Hepatocyte (in vitro differentiated cells): ENCODE data around the gene MYDGF. TPM values are rescaled to one million over a fixed set of nuclear protein-coding genes. Genes with fewer than 3 reads are reported as not detected.
A peak's percentile ranks its signal among the peaks of the same experiment; 100 is the strongest.

Experiments
- DNase-seq: peaks from one replicate; pipeline ENCODE4 v3.0.0-alpha.2; 2016; ENCODE audit warnings: low spot score
- H2AFZ ChIP-seq: fragments of 200-600 bp; sonication (generic); 2 replicates; pipeline ENCODE4 v1.6.0; 2016; ENCODE audit warnings: antibody characterized with exemption, mild to moderate bottlenecking
- H3K27ac ChIP-seq: fragments of 200-600 bp; sonication (generic); 2 replicates; pipeline ENCODE4 v1.5.1; 2016; ENCODE audit warnings: mild to moderate bottlenecking
- H3K27me3 ChIP-seq: fragments of 200-600 bp; sonication (generic); 2 replicates; pipeline ENCODE4 v1.6.1; 2016
- H3K36me3 ChIP-seq: fragments of 200-600 bp; sonication (generic); replicated peaks from 2 replicates; pipeline ENCODE4 v1.5.1; 2016; ENCODE audit warnings: low read depth; ENCODE audit not compliant: insufficient read depth
- H3K4me1 ChIP-seq: fragments of 200-600 bp; sonication (generic); 2 replicates; pipeline ENCODE4 v1.5.1; 2016; ENCODE audit warnings: mild to moderate bottlenecking, moderate library complexity; ENCODE audit not compliant: insufficient read depth
- H3K4me2 ChIP-seq: fragments of 200-600 bp; sonication (generic); 2 replicates; pipeline ENCODE4 v1.6.0; 2016
- H3K4me3 ChIP-seq: fragments of 200-600 bp; sonication (generic); 2 replicates; pipeline ENCODE4 v1.5.1; 2016; ENCODE audit warnings: mild to moderate bottlenecking
- H3K79me2 ChIP-seq: fragments of 200-600 bp; sonication (generic); 2 replicates; pipeline ENCODE4 v1.6.0; 2017; ENCODE audit warnings: mild to moderate bottlenecking
- H3K9me2 ChIP-seq: fragments of 200-600 bp; sonication (generic); replicated peaks from 2 replicates; pipeline ENCODE4 v1.6.0; 2017; ENCODE audit warnings: mild to moderate bottlenecking; ENCODE audit not compliant: insufficient read depth
- H3K9me3 ChIP-seq: fragments of 200-600 bp; sonication (generic); 2 replicates; pipeline ENCODE4 v1.5.1; 2016; ENCODE audit warnings: low read depth, mild to moderate bottlenecking
- H4K20me1 ChIP-seq: fragments of 200-600 bp; sonication (generic); 2 replicates; pipeline ENCODE4 v1.6.0; 2016; ENCODE audit warnings: mild to moderate bottlenecking; ENCODE audit not compliant: insufficient read depth, poor library complexity, severe bottlenecking
- EZH2 ChIP-seq: fragments of 200-600 bp; sonication (generic); IDR thresholded peaks from 2 replicates; pipeline ENCODE4 v1.6.1; 2016; ENCODE audit warnings: antibody characterized with exemption, mild to moderate bottlenecking, borderline replicate concordance
- EZH2phosphoT487 ChIP-seq: fragments of 200-600 bp; sonication (generic); IDR thresholded peaks from one replicate; pipeline ENCODE4 v1.6.1; 2018; ENCODE audit warnings: antibody characterized with exemption, mild to moderate bottlenecking, low read depth, moderate library complexity; ENCODE audit not compliant: unreplicated experiment, severe bottlenecking
- WGBS: methylation state at CpG from one replicate; pipeline ENCODE4 v1.1.6; 2016; ENCODE audit warnings: low lambda C conversion rate; ENCODE audit errors: missing lambda C conversion rate; 5-methylcytosine and 5-hydroxymethylcytosine counted together
- polyA plus RNA-seq: library from polyadenylated mRNA; unstranded; fragments of >200 nt; fragmentation: Nextera tagmentation; extraction: Ambion mirVana; gene quantifications from 2 replicates; pipeline ENCODE4 v1.2.1, GENCODE V29; 2016
- total RNA-seq: library from RNA; depleted of rRNA; stranded (reverse); fragments of >200 nt; gene quantifications from 2 replicates; pipeline ENCODE4 v1.2.3, GENCODE V29; 2014
- TF ChIP-seq, protein P1 (sequence below): fragments of 200-600 bp; sonication (generic); IDR thresholded peaks from 2 replicates; pipeline ENCODE4 v1.5.1; 2016; ENCODE audit warnings: antibody characterized with exemption, mild to moderate bottlenecking; ENCODE audit not compliant: poor library complexity

The MYDGF gene
- total and polyA plus RNA-seq, 2 experiments from 2014 or later, result 158 to 405 TPM

DNA sequence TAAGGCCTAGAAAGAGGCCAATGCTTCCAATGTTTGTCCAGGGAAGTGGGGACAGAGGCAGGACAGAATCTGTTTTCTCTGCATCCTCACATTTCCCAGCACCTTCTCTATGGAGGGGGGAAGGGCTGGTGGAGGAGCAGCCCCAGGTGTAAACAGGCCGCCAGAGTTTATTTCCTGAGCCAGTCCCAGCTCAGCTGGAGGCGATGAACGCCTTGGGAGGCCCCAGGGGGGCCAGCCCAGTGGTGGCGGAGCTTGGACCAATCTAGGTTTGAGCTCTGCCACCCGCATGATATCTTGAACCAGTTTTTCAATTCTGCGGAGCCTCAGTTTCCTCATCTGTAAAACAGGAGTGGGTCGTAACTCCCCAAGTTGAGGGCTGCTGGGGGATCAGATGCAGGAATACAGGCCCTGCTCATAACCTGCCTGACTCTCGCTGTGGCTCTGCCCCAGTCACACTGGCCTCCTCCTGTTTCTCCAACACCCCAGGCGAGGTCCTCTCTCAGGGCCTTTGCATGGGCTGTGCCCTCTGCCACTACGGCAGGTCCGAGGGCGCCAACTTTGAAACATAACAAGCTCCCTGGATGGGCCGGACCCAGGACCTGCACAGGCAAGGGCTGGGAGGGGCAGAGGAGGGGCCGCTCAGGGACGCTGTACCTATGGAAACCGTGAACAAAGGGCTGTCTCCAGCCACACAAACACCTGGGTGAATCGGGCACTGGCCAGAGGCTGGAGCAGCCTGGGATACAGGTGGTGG, 29.7 kb downstream of the MYDGF start:
- peak overlapping the region; percentile 87 for H3K4me2 ChIP-seq
- peak; percentile 44 for DNase-seq
- peaks cover 12% of the 10 kb centered on the region for H3K4me1 ChIP-seq
- no peaks in the 10 kb centered on the region for H3K27me3 ChIP-seq
- H3K36me3 ChIP-seq, result no peaks in the 10 kb centered on the region
- no peak overlapping the region for H3K27ac ChIP-seq
- H2AFZ ChIP-seq, result no peak overlapping the region
- TF ChIP-seq, protein P1, sequence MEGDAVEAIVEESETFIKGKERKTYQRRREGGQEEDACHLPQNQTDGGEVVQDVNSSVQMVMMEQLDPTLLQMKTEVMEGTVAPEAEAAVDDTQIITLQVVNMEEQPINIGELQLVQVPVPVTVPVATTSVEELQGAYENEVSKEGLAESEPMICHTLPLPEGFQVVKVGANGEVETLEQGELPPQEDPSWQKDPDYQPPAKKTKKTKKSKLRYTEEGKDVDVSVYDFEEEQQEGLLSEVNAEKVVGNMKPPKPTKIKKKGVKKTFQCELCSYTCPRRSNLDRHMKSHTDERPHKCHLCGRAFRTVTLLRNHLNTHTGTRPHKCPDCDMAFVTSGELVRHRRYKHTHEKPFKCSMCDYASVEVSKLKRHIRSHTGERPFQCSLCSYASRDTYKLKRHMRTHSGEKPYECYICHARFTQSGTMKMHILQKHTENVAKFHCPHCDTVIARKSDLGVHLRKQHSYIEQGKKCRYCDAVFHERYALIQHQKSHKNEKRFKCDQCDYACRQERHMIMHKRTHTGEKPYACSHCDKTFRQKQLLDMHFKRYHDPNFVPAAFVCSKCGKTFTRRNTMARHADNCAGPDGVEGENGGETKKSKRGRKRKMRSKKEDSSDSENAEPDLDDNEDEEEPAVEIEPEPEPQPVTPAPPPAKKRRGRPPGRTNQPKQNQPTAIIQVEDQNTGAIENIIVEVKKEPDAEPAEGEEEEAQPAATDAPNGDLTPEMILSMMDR, result no peak
- TF ChIP-seq EZH2, result no peak
- no peak for TF ChIP-seq EZH2phosphoT487
- H3K9me3 ChIP-seq, result no peaks in the 10 kb centered on the region
- H4K20me1 ChIP-seq, result no peaks in the 10 kb centered on the region
- WGBS, result 75% methylated on average over 17 of the region's 17 CpGs
- H3K9me2 ChIP-seq, result no peaks in the 10 kb centered on the region
- H3K4me3 ChIP-seq, result peak overlapping the region; percentile 72
- H3K79me2 ChIP-seq, result peaks cover 20% of the 10 kb centered on the region

GRCh38 chr19:4639531-4640246, 30.5 kb downstream of the MYDGF start:
- Histone ChIP-seq H3K9me2 (no peaks in the 10 kb centered on the region), H4K20me1 (no peaks in the 10 kb centered on the region), H3K4me3 (peak overlapping the region; percentile 72), H3K36me3 (no peaks in the 10 kb centered on the region), H3K4me1 (peaks cover 18% of the 10 kb centered on the region), H3K27me3 (no peaks in the 10 kb centered on the region), H3K27ac (no peak overlapping the region), H2AFZ (peak overlapping the region; percentile 66), H3K4me2 (peak overlapping the region; percentile 87), H3K79me2 (peaks cover 20% of the 10 kb centered on the region), H3K9me3 (no peaks in the 10 kb centered on the region)
- DNase-seq, result peak; percentile 47
- TF ChIP-seq, protein P1, result no peak
- TF ChIP-seq EZH2phosphoT487, result no peak
- TF ChIP-seq EZH2, result no peak
- 40% methylated on average over 23 of the region's 39 CpGs for WGBS

DNA sequence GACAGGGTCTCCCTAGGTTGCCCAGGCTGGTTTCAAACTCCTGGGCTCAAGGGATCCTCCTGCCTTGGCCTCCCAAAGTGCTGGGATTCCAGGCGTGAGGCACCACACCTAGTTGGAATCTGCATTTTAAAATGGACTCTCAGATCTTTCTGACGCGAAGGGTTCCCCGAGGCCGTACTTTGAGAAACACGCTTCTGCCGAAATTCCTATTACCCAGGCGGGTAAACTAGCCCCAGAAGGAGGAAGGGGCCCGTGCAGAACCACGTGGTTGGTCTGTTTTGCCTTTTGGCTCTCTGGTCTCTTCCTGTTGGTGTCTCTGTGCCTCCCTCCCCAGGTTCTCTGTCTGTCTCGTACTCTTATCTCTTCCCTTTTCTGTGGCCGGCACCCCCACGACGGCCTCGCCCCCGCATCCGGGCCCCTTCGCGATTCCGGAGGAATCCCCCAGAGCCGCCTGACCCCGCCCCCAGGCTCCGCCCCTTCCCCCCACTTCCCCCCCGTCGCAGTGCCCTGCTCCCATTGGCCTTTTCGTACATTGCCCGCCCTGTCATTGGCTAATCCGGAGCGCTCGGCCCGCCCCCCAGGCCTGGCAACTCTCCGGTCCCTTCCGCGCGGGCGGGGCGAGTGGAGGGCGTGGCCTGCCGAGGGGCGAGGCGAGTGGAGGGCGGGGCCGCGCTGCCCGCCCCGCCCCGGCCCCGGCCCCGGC, 31.2 kb downstream of the MYDGF start, which contains the start of gene TNFAIP8L1:
Gene TNFAIP8L1, plus strand, starts transcription at position 689 of the 703 bp plus-strand sequence. CDS start 12,354 bp downstream, outside the sequence.
- TF ChIP-seq EZH2phosphoT487 (no peak), EZH2 (no peak)
- TF ChIP-seq, protein P1, result no peak
- peak within 1 kb of the TSS; percentile 87 for H3K4me2 ChIP-seq
- peak within 1 kb of the TSS; percentile 72 for H3K4me3 ChIP-seq
- H3K9me2 ChIP-seq, result no peaks in the 10 kb centered on the region
- peaks cover 20% of the 10 kb centered on the region for H3K79me2 ChIP-seq
- peak within 1 kb of the TSS; percentile 74 for H3K27ac ChIP-seq
- 12% methylated on average over 17 of the region's 49 CpGs for WGBS
- peak within 1 kb of the TSS; percentile 78 for H2AFZ ChIP-seq
- H3K27me3 ChIP-seq, result no peaks in the 10 kb centered on the region
- H3K36me3 ChIP-seq, result no peaks in the 10 kb centered on the region
- H3K4me1 ChIP-seq, result peaks cover 18% of the 10 kb centered on the region
- H3K9me3 ChIP-seq, result no peaks in the 10 kb centered on the region
- no peaks in the 10 kb centered on the region for H4K20me1 ChIP-seq
- peak; percentile 99 for DNase-seq
